Anterior cingulate cortex (tissue), 58 donors: ENCODE measurements around the gene TFAP2D.

Source experiments
- DNase-seq, 58 donors: peaks; one replicate each; lab custom pipeline; 2025; lab: John Stamatoyannopoulos, UW

Gene TFAP2D

GRCh38 chr6:50713226-50713625, at the start of gene TFAP2D:
TSS of gene TFAP2D (plus strand) at chr6:50713526. CDS start at chr6:50714056, 530 bp downstream.
- DNase-seq, result no peak

DNA sequence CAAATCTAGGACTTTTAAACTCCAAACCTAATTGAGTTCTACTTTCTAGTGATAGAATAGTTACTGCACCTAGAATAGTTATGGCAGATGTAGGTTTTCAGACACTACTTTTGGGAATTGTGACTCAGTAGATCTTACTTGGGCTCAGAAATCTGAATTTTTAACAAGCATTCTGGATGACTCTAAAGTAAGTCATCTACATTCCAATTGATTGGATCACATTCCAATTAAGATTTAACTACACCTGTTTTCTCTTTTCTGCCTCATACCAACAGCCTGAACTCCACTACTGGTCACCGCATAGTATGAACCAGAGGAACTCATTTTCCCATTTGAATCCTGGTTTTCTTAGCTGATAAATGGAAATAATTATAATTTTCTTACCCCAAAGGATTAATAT, 49.5 kb upstream of the TFAP2D start:
- DNase-seq, result no peak

- DNase-seq, result no peak
Measured at GRCh38 chr6:50666089-50666488, 47.2 kb upstream of the TFAP2D start.

DNA sequence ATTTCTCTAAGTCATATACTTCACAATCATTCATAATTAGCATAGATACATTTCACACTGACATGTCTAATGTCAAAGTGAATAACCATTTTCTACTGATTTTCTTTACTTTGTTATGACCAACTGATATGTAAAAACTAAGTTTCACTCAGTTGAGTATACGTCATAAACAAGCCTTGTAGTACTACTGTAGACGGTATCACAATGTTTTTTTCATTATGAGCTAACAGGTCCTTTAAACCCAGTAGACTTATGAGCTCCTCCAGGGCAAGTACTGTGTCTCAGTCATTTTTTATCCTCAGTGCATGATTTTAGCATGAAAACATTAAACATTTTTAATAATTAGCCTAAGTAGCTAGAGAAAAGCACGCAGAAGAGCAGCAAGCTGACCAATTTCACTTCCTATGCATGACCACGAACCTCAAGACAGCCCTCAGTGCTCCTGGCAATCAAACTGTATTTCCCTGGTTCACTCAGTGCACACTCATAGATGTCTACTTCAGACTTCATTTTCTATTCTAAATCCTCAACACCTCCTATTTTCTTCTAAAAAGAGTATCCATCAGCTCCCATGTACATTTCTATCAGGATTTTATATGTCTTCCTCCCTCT, 32.0 kb upstream of the TFAP2D start:
- DNase-seq, result no peak

DNA sequence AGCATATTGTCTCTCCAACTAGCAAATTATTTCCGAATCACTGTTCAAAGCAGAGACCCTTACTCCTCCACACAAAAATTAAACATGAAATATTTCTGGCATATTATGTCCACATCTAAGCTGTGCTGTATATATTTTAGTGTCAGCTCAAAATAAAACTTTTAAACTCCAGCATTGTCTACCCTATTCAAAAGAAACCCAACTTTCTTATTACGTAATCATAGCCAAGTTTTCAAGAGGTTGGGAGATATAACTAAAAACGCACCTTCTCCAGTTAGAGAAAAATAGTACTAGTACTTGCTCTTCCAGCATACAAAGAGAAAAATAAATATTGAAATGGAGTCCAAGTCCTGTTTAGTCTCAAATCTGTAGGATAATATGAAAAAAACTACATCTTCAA, 24.1 kb upstream of the TFAP2D start:
- no peak for DNase-seq

DNA sequence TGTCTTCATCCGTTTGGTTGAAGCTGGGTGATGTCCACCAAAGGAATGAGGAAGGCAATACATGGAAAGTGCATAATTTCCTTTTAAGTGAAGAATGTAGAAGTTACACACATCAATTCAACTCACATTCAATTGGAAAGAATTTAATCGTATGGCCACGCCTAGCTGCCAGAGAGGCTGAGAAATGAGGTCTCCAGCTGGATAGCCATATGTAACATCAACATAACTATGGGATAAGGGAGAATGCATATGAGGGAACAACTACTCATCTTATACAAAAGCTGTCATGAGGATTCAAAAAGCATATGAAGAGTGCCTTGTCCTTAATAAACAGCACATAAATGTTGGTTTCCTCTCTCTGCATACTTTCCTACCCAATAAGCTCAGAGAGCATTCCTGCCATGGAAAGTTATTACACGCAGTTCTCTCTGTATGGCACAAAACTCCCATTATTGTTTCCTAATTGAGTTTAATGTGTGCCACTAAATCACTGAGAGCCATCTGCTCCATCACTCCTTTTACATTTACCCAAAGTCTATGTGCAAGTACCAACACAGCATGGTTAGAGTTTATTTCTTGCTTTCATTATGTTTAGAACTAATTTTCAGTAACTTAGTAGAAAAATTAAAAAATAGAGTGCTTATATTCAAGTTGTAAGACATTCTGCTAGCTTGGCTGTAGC, 21.4 kb upstream of the TFAP2D start:
- DNase-seq, result no peak

DNA sequence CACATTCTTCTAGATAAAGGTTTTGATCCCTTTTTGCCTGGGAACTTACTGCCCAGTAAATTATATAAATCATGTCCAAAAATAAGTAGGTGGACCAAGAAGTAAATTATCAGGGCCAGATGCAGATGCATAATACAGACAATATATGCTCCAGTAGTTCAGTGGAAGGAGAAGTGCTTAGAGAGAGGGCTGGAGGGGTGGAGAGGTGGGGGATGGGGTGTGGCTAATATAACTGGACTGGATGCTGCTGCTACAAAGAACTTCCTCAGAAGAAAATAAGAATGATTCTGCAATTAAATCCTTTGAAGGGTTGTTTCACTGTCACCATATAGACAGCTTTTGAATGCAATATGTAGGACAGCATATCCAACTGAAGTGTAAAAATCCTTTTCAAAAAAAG, 14.8 kb upstream of the TFAP2D start:
- DNase-seq, result no peak

DNA sequence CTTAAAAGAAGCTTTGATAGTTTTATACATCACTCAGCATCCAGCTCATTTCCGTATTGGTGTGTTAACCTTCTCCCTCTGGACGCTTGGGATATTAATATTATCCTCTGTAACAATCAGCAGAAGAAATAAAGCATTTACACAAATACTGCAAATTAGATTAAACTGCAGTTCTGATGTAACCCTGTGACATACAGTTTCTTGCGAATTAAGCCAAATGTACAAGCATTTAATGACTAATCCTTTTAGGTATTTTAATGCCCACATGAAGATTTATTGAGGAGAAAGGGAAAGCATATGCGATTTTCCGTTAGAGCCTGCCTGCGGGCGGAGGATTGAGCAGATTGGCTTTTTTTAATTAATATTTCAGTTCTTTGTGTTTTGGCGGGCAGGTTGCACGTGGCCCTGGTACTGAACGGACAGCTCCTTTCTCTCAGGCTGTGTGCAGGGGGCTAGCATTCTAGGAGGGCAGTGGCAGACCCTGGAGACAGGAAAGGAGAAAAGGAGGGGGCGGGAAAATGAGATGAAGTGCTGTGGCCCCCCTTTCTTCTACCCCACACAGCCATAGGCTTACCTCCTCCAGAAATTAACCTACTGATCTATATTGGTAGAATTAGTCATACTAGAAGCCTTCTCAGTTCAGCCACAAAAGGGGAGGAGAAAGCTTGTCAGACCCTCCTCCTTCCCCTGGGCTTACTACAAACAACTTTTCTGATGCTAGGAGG, 14.1 kb upstream of the TFAP2D start:
- no peak for DNase-seq

- no peak for DNase-seq
Measured at GRCh38 chr6:50706575-50706974, 6.8 kb upstream of the TFAP2D start.

DNA sequence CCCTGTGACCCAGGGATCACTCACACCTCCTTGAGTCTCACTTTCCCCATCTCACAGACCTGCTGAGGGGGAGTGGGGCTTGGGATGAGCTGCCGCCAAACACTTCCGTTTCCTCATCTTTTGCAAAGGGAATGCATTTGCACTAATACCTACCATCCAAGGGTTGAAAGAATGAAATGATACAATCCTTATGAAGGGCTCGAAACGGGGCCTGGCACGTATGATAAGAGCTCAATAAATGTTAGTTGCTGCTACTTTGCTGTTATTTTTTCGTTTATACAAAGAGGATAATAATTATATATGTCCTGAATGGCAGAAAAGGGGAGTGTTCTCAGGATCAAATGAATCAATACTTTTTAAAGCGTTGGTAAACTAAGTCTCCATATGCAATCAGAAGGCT, 6.1 kb upstream of the TFAP2D start:
- DNase-seq, result no peak

GRCh38 chr6:50707652-50708300, 5.5 kb upstream of the TFAP2D start:
- peak in 45 of 58 donors; percentile 2 to 84 (median 36) for DNase-seq

GRCh38 chr6:50708664-50709365, 4.5 kb upstream of the TFAP2D start:
- DNase-seq, result no peak

- no peak for DNase-seq
Measured at GRCh38 chr6:50709366-50709734, 4.0 kb upstream of the TFAP2D start.

GRCh38 chr6:50711686-50712085, 1.6 kb upstream of the TFAP2D start:
- DNase-seq, result no peak

- DNase-seq, result no peak
Measured at GRCh38 chr6:50712291-50712690, 1.0 kb upstream of the TFAP2D start.

GRCh38 chr6:50713977-50714486, 706 bp downstream of the TFAP2D start:
- no peak for DNase-seq

DNA sequence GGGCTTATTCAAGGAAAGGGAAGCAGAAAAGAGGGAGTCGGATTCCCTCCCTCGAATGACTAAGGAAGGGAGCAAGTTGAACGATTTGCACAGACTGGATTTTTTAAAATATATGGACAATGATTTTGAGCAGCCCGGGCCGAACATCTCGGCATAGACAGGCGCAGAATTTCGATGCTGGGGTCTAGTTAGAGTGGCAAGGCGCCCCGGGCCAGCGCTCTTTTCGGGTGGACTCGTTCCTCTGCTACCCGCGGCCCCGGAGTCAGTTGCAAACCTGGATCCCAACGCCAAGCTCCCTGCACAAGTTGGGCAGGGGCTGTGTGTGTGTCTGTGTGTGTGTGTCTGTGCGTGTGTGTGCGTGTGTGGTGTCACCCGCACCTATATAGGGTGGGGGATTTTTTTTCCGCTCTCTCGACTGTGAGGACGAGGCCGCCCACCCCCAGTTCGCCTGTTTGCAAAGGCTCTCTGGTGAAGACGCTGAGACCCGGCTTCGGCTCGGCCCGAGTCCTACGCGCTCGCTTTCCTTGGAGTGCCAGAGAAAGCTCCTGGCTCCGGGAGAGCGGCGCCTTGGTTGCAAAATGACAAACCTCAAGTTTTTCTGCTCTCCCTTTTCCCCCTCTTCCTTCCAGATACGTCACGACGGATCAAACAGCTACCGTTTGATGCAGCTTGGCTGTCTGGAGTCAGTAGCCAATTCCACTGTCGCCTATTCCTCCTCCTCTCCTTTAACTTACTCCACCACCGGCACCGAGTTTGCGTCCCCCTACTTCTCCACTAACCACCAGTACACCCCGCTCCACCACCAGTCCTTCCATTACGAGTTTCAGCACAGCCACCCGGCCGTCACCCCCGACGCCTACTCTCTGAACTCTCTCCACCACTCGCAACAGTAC, 1.4 kb downstream of the TFAP2D start:
- no peak for DNase-seq

GRCh38 chr6:50716899-50717509, 3.7 kb downstream of the TFAP2D start:
- DNase-seq, result no peak
